GM21737 (cell line): ENCODE data around the gene PRKAR1B.
"Not testable (repeated sequence)": the region's sequence is repeated elsewhere in the genome, so short reads cannot be mapped to it uniquely, and the experiment has no call there.

Experiments used
- ATAC-seq: cut with Tn5 transposase; IDR thresholded peaks from one replicate; pipeline ENCODE4 v1.9.1; 2021; ENCODE audit warnings: mild to moderate bottlenecking, moderate library complexity; ENCODE audit not compliant: unreplicated experiment

Gene PRKAR1B

GRCh38 chr7:672891-673290 is 54.2 kb downstream of the PRKAR1B start:
- ATAC-seq, result no peak

- ATAC-seq, result no peak
Measured at GRCh38 chr7:671415-672042, 55.6 kb downstream of the PRKAR1B start.

GRCh38 chr7:670501-671390 is 56.3 kb downstream of the PRKAR1B start:
- no peak for ATAC-seq

GRCh38 chr7:668958-669357 is 58.1 kb downstream of the PRKAR1B start:
- no peak for ATAC-seq

- no peak for ATAC-seq
Measured at GRCh38 chr7:668139-668931, 58.7 kb downstream of the PRKAR1B start.

GRCh38 chr7:666454-667292 is 60.4 kb downstream of the PRKAR1B start:
- ATAC-seq, result no peak

GRCh38 chr7:665736-666453 is 61.2 kb downstream of the PRKAR1B start:
- no peak for ATAC-seq

- ATAC-seq, result no peak
Measured at GRCh38 chr7:664997-665735, 61.9 kb downstream of the PRKAR1B start.

GRCh38 chr7:664402-664775 is 62.7 kb downstream of the PRKAR1B start:
- no peak for ATAC-seq

- ATAC-seq, result no peak
Measured at GRCh38 chr7:662576-662975, 64.5 kb downstream of the PRKAR1B start.

- ATAC-seq, result no peak
Measured at GRCh38 chr7:659996-660395, 67.1 kb downstream of the PRKAR1B start.

- ATAC-seq, result no peak
Measured at GRCh38 chr7:659306-659847, 67.7 kb downstream of the PRKAR1B start.

- no peak for ATAC-seq
Measured at GRCh38 chr7:657565-658119, 69.4 kb downstream of the PRKAR1B start.

GRCh38 chr7:657010-657409 is 70.1 kb downstream of the PRKAR1B start:
- ATAC-seq, result not testable (repeated sequence)

GRCh38 chr7:655758-656157 is 71.3 kb downstream of the PRKAR1B start:
- no peak for ATAC-seq

GRCh38 chr7:653829-654764 is 73.0 kb downstream of the PRKAR1B start:
- ATAC-seq, result no peak

- no peak for ATAC-seq
Measured at GRCh38 chr7:652881-653280, 74.2 kb downstream of the PRKAR1B start.

GRCh38 chr7:652167-652566 is 74.9 kb downstream of the PRKAR1B start:
- ATAC-seq, result not testable (repeated sequence)
